ENCODE results near the gene SLC35F1.
"Not testable (repeated sequence)": the region's sequence is repeated elsewhere in the genome, so short reads cannot be mapped to it uniquely, and the experiment has no call there.

SLC35F1 gene

DNA sequence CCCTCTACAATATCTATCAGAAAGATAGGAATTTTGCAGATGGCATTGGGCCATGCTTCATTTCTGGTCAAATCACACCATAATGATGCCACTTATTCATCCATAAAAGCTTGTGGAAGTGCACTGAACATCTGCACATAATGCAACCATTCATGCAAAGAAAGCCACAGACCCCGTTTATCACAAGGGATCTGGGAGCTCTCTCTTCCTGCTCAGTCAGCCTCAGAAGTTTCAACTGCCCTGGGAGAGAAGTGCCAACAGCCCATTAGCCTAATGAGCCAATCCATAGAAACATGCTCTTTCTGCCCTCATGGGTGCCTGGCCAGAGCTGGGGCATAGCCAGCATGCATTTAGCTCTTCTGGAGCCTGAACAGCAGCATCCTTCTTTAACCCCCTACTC, 85.8 kb downstream of the SLC35F1 start:
- no peak for DNase-seq (ENCODE audit: low spot score)

DNA sequence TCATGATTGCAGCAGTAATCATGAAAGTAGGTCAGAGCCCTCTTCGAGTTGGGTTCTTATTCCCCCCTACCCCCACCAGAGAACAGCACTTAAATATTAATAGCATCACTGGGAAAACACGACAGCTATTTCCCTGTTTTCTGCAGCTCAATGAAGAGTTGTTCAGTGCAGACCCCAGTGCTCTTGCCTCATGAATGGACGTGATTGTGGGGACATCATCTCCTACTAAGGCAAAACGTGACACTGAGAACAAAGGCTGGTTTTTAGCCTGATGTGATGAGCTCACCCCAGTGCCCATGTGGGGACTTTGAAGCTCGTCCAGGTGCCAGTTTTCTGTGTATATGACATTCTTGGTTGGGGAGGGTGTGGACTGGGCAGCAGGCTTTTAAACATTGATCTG, 105.9 kb downstream of the SLC35F1 start:
- no peak for DNase-seq (ENCODE audit: low spot score)

GRCh38 chr6:118016532-118016931, 109.5 kb downstream of the SLC35F1 start:
- DNase-seq (ENCODE audit: low spot score): no peak

- no peak for DNase-seq (ENCODE audit: low spot score)
Measured at GRCh38 chr6:118017301-118017848, 110.3 kb downstream of the SLC35F1 start.

DNA sequence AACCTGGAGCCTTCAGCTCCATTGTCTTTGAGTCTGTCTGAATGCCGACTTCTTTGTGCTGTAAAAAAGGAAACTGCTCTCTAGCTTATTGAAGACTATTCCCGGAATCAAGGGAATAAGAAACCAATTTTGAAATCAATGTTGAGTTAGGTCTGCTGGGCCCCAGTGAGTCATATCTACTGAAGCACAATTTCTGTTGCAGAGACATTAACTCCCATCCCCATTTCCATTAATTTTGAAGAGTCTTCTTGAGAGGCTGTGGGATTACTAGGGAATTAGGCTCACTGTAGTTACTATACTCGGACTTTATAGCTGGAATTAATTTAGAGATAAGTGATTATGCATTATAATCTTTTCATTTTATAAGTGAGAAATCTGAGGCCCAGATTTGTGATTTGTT, 116.7 kb downstream of the SLC35F1 start:
- DNase-seq (ENCODE audit: low spot score): no peak

GRCh38 chr6:118029967-118030366, 122.9 kb downstream of the SLC35F1 start:
- no peak for DNase-seq (ENCODE audit: low spot score)

- DNase-seq (ENCODE audit: low spot score): not testable (repeated sequence)
Measured at GRCh38 chr6:118037479-118037878, 130.4 kb downstream of the SLC35F1 start.

DNA sequence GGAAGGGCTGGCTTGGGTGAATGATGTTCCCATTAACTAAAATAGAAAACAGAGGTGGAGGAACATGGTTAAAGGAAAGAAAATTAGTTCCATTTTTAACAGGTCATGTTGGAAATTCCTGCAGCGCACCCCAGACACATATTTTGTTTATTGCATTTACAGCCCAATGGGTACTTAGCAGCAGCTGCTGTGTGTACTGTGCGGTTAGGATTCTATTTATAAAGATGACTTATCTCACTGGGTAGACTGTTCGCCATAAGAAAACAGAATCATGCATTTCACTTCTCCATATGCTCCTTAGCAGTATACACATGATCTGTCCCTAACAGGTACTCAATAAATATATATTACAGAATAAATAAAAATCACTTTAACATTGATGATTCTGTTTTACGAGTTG, 135.8 kb downstream of the SLC35F1 start:
- DNase-seq (ENCODE audit: low spot score): no peak

GRCh38 chr6:118044275-118044674, 137.2 kb downstream of the SLC35F1 start:
- no peak for DNase-seq (ENCODE audit: low spot score)

DNA sequence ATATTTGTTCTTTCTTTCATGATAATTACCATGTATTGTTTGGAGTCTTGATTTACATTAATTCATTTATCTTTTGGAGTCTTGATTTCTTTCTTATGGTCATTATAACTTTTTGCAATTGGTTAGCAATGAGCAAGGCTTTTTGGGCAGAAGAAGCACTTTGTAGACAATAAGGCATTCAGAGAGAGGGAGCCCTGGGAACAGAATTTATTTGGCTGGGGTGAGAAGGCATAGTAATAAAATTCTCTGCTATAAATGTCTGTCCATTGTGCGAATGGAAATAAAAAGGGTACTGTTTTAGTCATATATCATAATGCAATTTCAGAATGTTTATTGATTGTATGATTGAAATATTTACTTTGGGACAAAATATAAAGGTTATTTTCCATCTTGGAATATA, 147.0 kb downstream of the SLC35F1 start:
- no peak for DNase-seq (ENCODE audit: low spot score)

GRCh38 chr6:118061666-118062065, 154.6 kb downstream of the SLC35F1 start:
- no peak for DNase-seq (ENCODE audit: low spot score)

- DNase-seq (ENCODE audit: low spot score): no peak
Measured at GRCh38 chr6:118080547-118080946, 173.5 kb downstream of the SLC35F1 start.

DNA sequence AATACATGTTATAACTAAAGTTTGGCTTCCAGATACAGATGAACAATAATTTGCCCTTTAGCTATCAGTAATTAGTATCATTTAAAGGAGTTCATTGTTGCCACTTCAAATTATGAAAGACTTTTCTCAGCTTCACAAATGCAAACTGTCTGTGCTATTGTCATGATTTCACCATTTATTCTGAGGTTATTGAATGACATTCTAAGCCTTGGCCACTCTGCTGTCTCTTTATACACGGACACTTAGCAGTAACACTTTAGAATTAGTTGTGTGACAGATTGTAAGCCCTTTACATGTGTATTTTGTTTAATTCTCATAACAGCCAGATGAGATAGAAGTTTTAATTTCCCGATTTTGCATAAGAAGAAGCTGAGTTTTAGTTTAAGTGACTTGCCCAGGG, 176.6 kb downstream of the SLC35F1 start:
- no peak for DNase-seq (ENCODE audit: low spot score)

DNA sequence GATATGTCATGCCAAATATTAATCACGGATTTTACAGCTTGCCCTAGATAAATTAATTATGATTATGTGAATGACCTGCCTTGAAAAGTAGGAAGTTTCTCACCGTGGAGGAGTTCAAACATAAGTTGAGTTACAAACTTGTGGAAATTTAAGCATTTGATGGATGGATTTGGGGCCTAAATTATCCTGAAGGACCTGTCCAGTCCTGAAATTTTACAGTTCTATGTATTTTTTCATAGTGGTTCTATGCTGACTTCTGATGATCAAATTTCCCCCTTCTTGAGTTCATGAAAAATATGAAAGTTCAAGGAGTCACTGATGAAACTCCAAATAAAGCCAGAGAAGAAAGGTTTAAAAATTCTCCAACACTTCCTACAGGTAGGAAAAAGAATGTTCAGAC, 178.6 kb downstream of the SLC35F1 start:
- DNase-seq (ENCODE audit: low spot score): no peak

DNA sequence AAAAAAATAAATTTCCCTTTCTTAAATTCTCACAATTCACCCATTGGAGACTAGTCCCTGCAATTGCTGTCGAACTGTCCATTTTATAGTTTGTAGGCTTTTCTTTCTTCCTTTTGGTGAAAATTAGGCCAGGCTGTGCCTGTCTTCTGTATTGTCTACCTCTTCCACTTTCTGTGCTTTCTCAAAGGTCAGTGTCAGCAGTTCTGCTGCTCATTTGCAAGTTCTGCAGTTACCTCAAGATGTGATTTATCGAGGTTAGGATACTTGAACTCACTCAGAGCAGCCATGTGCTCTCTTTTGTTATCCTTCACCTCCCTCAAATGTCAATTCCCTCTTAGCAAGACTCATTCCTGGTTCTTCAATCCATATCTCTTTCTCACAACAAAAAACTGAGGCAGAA, 179.1 kb downstream of the SLC35F1 start:
- DNase-seq (ENCODE audit: low spot score): no peak

- DNase-seq (ENCODE audit: low spot score): no peak
Measured at GRCh38 chr6:118092086-118092485, 185.0 kb downstream of the SLC35F1 start.

GRCh38 chr6:118097576-118097975, 190.5 kb downstream of the SLC35F1 start:
- no peak for DNase-seq (ENCODE audit: low spot score)

GRCh38 chr6:118100717-118101116, 193.7 kb downstream of the SLC35F1 start:
- no peak for DNase-seq (ENCODE audit: low spot score)

DNA sequence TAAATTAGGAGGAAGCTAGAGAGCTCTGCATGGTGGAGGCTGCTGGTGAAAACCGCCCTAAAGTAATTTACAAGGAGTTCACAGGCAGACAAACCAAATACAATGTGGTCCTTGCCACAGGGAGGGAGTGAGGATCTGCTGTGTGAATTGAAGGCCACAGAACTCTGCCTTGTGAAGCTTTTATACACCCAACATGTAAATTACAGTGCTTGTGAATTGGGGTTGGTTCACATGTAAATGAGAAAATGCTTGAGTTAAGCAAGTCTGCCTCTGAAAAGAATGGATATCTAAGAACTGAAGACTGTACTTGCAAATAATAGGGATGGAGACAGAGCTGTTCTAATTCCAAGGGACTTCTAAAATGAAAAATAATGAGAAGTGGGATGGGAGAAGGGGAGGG, 194.2 kb downstream of the SLC35F1 start:
- no peak for DNase-seq (ENCODE audit: low spot score)

DNA sequence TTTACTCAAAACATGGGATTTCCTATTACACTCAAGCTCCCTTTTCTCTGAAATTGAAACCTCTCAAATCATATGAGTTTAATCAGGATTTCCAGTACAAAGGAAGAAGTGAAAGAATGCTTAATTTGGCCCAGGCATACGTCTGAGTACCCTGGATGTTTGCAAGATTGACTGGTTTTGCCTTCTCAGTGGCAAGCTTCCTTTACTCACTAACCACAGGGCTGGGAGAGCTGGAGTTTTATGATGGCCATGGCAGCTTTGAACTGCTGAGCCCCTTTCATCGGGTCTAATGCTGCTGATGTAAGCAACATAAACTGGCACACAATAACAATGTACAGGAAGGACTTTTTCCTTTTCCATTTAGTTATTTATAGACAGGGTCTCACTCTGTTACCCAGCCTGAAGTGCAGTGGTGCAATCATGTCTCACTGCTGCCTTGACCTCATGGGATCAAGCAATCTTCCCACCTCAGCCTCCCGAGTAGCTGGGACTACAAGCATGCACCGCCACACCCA, 194.8 kb downstream of the SLC35F1 start:
- DNase-seq (ENCODE audit: low spot score): no peak

DNA sequence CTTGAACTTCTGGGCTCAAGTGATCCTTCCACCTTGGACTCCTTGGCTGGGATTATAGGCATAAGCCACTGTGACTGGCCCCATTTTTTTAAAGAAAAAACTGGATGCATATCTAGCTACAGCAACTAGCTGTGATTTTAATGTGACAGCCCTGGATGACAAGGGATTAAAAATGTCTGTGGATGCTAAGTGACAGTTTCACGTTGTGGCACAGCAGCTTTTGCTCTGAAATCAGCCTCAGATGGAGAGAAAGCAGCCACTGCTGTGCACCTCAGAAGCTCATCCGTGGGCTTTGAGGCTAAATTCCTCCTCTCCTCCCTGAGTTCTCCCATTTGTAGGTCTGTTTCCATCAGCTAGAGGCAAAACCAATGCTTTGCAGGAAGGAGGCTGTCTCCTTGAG, 195.3 kb downstream of the SLC35F1 start:
- DNase-seq (ENCODE audit: low spot score): no peak

DNA sequence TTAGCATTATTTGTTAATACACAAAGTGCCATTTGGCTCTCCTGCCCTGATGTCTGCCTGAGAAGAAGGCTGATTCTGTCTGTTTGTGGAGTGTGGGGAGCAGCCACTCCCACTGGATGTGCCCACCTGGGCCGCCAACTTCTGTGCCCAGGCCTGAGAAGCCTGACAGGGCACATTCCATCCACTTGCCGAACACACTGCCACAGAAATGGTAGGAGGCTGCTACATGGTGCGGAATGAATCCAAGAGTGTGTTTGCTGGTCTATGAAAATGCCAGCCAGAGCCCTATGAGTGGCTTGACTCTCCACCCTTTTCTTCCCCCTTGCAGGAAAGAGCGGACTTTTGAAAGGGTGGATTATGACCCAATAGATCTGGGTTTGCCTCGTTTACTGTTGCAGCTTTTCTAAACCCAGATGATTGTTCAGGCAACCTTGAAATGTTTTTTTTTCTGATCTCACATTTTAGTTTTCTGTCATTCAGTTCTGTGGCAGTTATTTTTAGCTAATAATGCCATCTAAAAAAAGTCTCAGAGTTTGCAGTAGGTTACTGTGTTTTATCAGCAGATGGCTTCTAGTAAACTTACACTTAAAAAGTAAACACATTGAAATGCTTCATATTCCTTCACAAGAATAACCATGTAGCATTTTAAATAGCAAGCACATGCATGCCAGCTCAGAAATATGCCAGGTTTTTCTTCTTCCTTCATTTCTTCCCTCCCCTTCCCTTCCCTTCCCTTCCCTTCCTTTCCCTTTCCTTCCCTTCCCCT, 196.5 kb downstream of the SLC35F1 start:
- DNase-seq (ENCODE audit: low spot score): no peak

- no peak for DNase-seq (ENCODE audit: low spot score)
Measured at GRCh38 chr6:118122161-118122725, 215.2 kb downstream of the SLC35F1 start.

DNA sequence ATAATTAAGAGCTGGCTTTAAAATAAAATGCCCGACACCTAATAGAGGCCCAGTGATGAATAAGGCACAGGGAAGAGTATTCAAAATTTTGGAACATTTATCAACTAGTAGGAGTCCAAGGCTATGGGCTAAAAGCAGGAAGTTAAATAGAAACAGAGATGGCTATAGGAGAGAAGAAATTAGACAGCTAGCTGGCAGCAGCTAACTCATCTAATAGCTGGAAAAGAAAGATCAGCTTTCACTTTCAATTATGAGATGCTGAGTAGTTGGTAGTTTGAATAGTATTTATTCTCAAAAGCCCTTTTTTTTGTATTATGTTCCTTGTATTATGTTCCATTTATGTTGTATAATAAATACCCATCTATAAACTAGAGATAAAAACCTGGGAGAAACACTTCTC, 215.7 kb downstream of the SLC35F1 start:
- no peak for DNase-seq (ENCODE audit: low spot score)
